ENCODE results near the gene ING3. TPM values are rescaled to one million over a fixed set of nuclear protein-coding genes. Genes with fewer than 3 reads are reported as not detected.
A peak's percentile ranks its signal among the peaks of the same experiment; 100 is the strongest.

Gene ING3
- total and polyA plus RNA-seq, 9 of the 15 experiments (the other 6 are each of a cell fraction or from before 2014, with no cell fraction given) = 22.8 to 233 (median 50.4) TPM

DNA sequence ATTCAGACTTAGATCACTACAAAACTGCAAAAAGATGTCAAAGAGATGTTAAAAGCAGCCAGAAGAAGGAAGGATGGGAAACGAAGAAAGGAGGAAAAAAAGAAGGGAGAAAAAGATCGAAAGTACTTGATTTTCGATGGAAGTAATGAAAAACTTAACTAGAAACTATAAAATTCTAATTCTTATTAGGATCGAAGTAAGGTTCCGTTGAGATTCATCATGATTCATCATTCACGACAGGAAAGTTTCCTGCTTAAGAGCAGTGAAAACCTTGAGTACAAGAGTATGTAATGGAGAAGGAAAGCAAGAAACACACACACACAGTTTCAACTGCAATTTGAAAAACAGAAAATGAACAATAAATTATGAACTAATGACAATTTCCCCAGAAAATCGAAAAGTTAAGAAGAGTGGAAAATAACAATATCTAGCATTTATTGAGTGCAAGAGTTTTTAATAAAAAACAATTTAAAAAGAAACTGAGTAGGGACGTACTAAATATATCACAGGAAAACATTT, 1.1 kb upstream of the ING3 start (continued):
- TF ChIP-seq, protein P1, sequence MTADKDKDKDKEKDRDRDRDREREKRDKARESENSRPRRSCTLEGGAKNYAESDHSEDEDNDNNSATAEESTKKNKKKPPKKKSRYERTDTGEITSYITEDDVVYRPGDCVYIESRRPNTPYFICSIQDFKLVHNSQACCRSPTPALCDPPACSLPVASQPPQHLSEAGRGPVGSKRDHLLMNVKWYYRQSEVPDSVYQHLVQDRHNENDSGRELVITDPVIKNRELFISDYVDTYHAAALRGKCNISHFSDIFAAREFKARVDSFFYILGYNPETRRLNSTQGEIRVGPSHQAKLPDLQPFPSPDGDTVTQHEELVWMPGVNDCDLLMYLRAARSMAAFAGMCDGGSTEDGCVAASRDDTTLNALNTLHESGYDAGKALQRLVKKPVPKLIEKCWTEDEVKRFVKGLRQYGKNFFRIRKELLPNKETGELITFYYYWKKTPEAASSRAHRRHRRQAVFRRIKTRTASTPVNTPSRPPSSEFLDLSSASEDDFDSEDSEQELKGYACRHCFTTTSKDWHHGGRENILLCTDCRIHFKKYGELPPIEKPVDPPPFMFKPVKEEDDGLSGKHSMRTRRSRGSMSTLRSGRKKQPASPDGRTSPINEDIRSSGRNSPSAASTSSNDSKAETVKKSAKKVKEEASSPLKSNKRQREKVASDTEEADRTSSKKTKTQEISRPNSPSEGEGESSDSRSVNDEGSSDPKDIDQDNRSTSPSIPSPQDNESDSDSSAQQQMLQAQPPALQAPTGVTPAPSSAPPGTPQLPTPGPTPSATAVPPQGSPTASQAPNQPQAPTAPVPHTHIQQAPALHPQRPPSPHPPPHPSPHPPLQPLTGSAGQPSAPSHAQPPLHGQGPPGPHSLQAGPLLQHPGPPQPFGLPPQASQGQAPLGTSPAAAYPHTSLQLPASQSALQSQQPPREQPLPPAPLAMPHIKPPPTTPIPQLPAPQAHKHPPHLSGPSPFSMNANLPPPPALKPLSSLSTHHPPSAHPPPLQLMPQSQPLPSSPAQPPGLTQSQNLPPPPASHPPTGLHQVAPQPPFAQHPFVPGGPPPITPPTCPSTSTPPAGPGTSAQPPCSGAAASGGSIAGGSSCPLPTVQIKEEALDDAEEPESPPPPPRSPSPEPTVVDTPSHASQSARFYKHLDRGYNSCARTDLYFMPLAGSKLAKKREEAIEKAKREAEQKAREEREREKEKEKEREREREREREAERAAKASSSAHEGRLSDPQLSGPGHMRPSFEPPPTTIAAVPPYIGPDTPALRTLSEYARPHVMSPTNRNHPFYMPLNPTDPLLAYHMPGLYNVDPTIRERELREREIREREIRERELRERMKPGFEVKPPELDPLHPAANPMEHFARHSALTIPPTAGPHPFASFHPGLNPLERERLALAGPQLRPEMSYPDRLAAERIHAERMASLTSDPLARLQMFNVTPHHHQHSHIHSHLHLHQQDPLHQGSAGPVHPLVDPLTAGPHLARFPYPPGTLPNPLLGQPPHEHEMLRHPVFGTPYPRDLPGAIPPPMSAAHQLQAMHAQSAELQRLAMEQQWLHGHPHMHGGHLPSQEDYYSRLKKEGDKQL (CRISPR knock-in tag; IDR thresholded peaks at IDR 0.05; ENCODE audit: borderline replicate concordance) = no peak
- no peak for TF ChIP-seq ZNF121 (CRISPR knock-in tag; conservative IDR thresholded peaks at IDR 0.05)
- TF ChIP-seq ZNF347 (CRISPR knock-in tag; IDR thresholded peaks at IDR 0.05; ENCODE audit: low read depth) = no peak
- TF ChIP-seq, protein P2, sequence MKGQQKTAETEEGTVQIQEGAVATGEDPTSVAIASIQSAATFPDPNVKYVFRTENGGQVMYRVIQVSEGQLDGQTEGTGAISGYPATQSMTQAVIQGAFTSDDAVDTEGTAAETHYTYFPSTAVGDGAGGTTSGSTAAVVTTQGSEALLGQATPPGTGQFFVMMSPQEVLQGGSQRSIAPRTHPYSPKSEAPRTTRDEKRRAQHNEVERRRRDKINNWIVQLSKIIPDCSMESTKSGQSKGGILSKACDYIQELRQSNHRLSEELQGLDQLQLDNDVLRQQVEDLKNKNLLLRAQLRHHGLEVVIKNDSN (CRISPR knock-in tag; IDR thresholded peaks at IDR 0.05) = no peak
- TF ChIP-seq, protein P3, sequence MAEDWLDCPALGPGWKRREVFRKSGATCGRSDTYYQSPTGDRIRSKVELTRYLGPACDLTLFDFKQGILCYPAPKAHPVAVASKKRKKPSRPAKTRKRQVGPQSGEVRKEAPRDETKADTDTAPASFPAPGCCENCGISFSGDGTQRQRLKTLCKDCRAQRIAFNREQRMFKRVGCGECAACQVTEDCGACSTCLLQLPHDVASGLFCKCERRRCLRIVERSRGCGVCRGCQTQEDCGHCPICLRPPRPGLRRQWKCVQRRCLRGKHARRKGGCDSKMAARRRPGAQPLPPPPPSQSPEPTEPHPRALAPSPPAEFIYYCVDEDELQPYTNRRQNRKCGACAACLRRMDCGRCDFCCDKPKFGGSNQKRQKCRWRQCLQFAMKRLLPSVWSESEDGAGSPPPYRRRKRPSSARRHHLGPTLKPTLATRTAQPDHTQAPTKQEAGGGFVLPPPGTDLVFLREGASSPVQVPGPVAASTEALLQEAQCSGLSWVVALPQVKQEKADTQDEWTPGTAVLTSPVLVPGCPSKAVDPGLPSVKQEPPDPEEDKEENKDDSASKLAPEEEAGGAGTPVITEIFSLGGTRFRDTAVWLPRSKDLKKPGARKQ (CRISPR knock-in tag; IDR thresholded peaks at IDR 0.05) = no peak
- TF ChIP-seq ATF7 (IDR thresholded peaks at IDR 0.05) = no peak
- no peak for TF ChIP-seq WHSC1 (IDR thresholded peaks at IDR 0.05; ENCODE audit: low read length)
- TF ChIP-seq NCOA6 (IDR thresholded peaks at IDR 0.05) = no peak
- TF ChIP-seq ZNF696 (CRISPR knock-in tag; conservative IDR thresholded peaks at IDR 0.05) = no peak
- TF ChIP-seq ZNF778 (CRISPR knock-in tag; IDR thresholded peaks at IDR 0.05) = no peak
- TF ChIP-seq NR4A1 (CRISPR knock-in tag; IDR thresholded peaks at IDR 0.05) = no peak
- TF ChIP-seq NR4A1 (tag; IDR thresholded peaks at IDR 0.05) = no peak
- TF ChIP-seq DDX20 (tag; IDR thresholded peaks at IDR 0.05; ENCODE audit: low read depth) = no peak
- TF ChIP-seq KAT7 (CRISPR knock-in tag; IDR thresholded peaks at IDR 0.05; ENCODE audit: borderline replicate concordance) = no peak
- TF ChIP-seq ZNF143 (CRISPR knock-in tag; IDR thresholded peaks at IDR 0.05) = no peak
- TF ChIP-seq FUS (optimal IDR thresholded peaks at IDR 0.05; ENCODE audit: low read depth, low read length) = no peak
- no peak for TF ChIP-seq RBM25 (IDR thresholded peaks at IDR 0.05; ENCODE audit: low read depth, low read length, severe bottlenecking)
- TF ChIP-seq ZNF780A (CRISPR knock-in tag; IDR thresholded peaks at IDR 0.05) = no peak
- TF ChIP-seq MTA2 (IDR thresholded peaks at IDR 0.05; ENCODE audit: low read depth) = 0 out of 2 replicates have a peak, but pooled peaks have one; percentile 23
- TF ChIP-seq ZNF436 (CRISPR knock-in tag; IDR thresholded peaks at IDR 0.05) = no peak
- no peak for TF ChIP-seq RBM34 (IDR thresholded peaks at IDR 0.05; ENCODE audit: borderline replicate concordance, insufficient read depth, low read length)
- TF ChIP-seq HNRNPL (IDR thresholded peaks at IDR 0.05; ENCODE audit: low read depth, low read length) = no peak
- peak in 1 of 2 experiments; percentile 11; a peak in 1 of 4 replicates for TF ChIP-seq RCOR1 (IDR thresholded peaks at IDR 0.05; ENCODE audit: borderline replicate concordance in 1 of 2, low read depth in 2 of 2, low read length in 2 of 2)
- TF ChIP-seq FOXJ3 (CRISPR knock-in tag; IDR thresholded peaks at IDR 0.05) = no peak
